GM12878 (cell line): ENCODE data around the gene PCDHGA5. TPM values are rescaled to one million over a fixed set of nuclear protein-coding genes. Genes with fewer than 3 reads are reported as not detected.

Experiments used
- ATAC-seq: fragments of 200-7000 bp; cut with Tn5 transposase; 3 replicates; pipeline ENCODE4 v1.9.1; 2020; ENCODE audit warnings: mild to moderate bottlenecking, moderate library complexity
- BruUV-seq: library from RNA; stranded (reverse); fragments of 400-500 nt; replicated peaks from 2 replicates; lab custom pipeline; 2021; lab: Mats Ljungman, UMichigan
- CTCF ChIA-PET: fragments of 300-600 bp; sonication (Branson Sonifier 250); formaldehyde crosslinking; extraction: SDS; loops from one replicate; lab custom pipeline; 2021; ENCODE audit warnings: inconsistent platforms; lab: Yijun Ruan, JAX
- POLR2A ChIA-PET: fragments of 350-600 bp; formaldehyde crosslinking; extraction: SDS; loops from one replicate; lab custom pipeline; 2021; ENCODE audit warnings: inconsistent platforms; lab: Charles Lee
- RAD21 ChIA-PET: fragments of 300-600 bp; sonication (Branson Sonifier 250); formaldehyde crosslinking; loops from one replicate; lab custom pipeline; 2023; ENCODE audit warnings: antibody characterized with exemption; ENCODE audit not compliant: unreplicated experiment; lab: Charles Lee
- SMC1A ChIA-PET: fragments of 300-600 bp; sonication (Branson Sonifier 250); formaldehyde crosslinking; loops from one replicate; lab custom pipeline; 2023; ENCODE audit not compliant: unreplicated experiment, uncharacterized antibody; lab: Charles Lee
- DNase-seq: peaks from one replicate; pipeline ENCODE4 v3.0.0-alpha.2; 2011; ENCODE audit warnings: low read depth, low spot score
- FAIRE-seq: peaks from 3 replicates; lab custom pipeline; 2011; peaks lifted over from hg19 to GRCh38; lab: Jason Lieb, UNC
- H2AFZ ChIP-seq: 2 replicates; pipeline ENCODE4 v1.6.0; 2011; ENCODE audit warnings: low read depth, low read length, control low read depth; ENCODE audit not compliant: control insufficient read depth
- H3K27ac ChIP-seq: 2 replicates; pipeline ENCODE4 v1.5.1; 2011; ENCODE audit warnings: control low read depth; ENCODE audit not compliant: control insufficient read depth, insufficient read depth
- H3K27me3 ChIP-seq, 2 experiments: replicated peaks in 1 of 2; 2 replicates each; pipeline versions ENCODE4 v1.6.0 to v1.6.1; 2011; ENCODE audit warnings: low read length in 1 of 2; ENCODE audit not compliant: control insufficient read depth in 2 of 2, insufficient read depth in 2 of 2
- H3K36me3 ChIP-seq, 2 experiments: 2 replicates each; pipeline ENCODE4 v1.5.1; 2011; ENCODE audit warnings: low read length in 1 of 2; ENCODE audit not compliant: control insufficient read depth in 2 of 2, insufficient read depth in 2 of 2
- H3K4me1 ChIP-seq: 2 replicates; pipeline ENCODE4 v1.6.1; 2011; ENCODE audit warnings: mild to moderate bottlenecking, low read length, moderate library complexity, mixed read lengths; ENCODE audit not compliant: control insufficient read depth, insufficient read depth
- H3K4me2 ChIP-seq: 2 replicates; pipeline ENCODE4 v1.6.0; 2011; ENCODE audit warnings: control low read depth; ENCODE audit not compliant: control insufficient read depth, insufficient read depth
- H3K4me3 ChIP-seq: fragments of 200-600 bp; sonication (generic); 2 replicates; pipeline ENCODE4 v1.5.1; 2016
- H3K79me2 ChIP-seq: 2 replicates; pipeline ENCODE4 v1.6.0; 2011; ENCODE audit warnings: low read length; ENCODE audit not compliant: control insufficient read depth, insufficient read depth
- H3K9ac ChIP-seq: 2 replicates; pipeline ENCODE4 v1.8.0; 2011; ENCODE audit warnings: low read length, control low read depth, mixed read lengths; ENCODE audit not compliant: control insufficient read depth, insufficient read depth
- H3K9me3 ChIP-seq: replicated peaks from 3 replicates; pipeline ENCODE4 v1.5.1; 2011; ENCODE audit warnings: mild to moderate bottlenecking, low read length; ENCODE audit not compliant: control insufficient read depth, insufficient read depth
- H4K20me1 ChIP-seq: 2 replicates; pipeline ENCODE4 v1.6.0; 2011; ENCODE audit not compliant: control insufficient read depth, insufficient read depth
- CBX3 ChIP-seq: fragments of 200-600 bp; sonication (generic); IDR thresholded peaks from 2 replicates; pipeline ENCODE4 v1.6.1; 2016; ENCODE audit warnings: low read depth, borderline replicate concordance
- DPF2 ChIP-seq: fragments of 450-650 bp; IDR thresholded peaks from 2 replicates; pipeline ENCODE4 v1.6.1; 2017; ENCODE audit warnings: mild to moderate bottlenecking
- FOXM1 ChIP-seq: IDR thresholded peaks from 2 replicates; pipeline ENCODE4 v1.6.1; 2012; ENCODE audit warnings: low read depth, mild to moderate bottlenecking, inconsistent platforms, low read length, moderate library complexity
- IRF4 ChIP-seq: IDR thresholded peaks from 2 replicates; pipeline ENCODE4 v1.6.1; 2011; ENCODE audit warnings: low read depth, low read length
- KAT2A ChIP-seq: conservative IDR thresholded peaks from 2 replicates; pipeline ENCODE4 v1.6.1; 2011; ENCODE audit warnings: low read depth, low read length; ENCODE audit not compliant: control insufficient read depth
- MEF2A ChIP-seq: IDR thresholded peaks from 2 replicates; pipeline ENCODE4 v1.6.1; 2011; ENCODE audit warnings: low read depth, mild to moderate bottlenecking, low read length, moderate library complexity; ENCODE audit not compliant: insufficient read depth
- MYC ChIP-seq: IDR thresholded peaks from 2 replicates; pipeline ENCODE4 v1.6.1; 2011; ENCODE audit warnings: mild to moderate bottlenecking, low read length, moderate library complexity, inconsistent platforms; ENCODE audit not compliant: insufficient read depth, insufficient replicate concordance, insufficient read length, severe bottlenecking
- NFIC ChIP-seq: IDR thresholded peaks from 2 replicates; pipeline ENCODE4 v1.6.1; 2012; ENCODE audit warnings: low read depth, mild to moderate bottlenecking, inconsistent platforms, low read length, moderate library complexity
- RAD51 ChIP-seq: fragments of 450-650 bp; IDR thresholded peaks from 2 replicates; pipeline ENCODE4 v1.6.1; 2016; ENCODE audit warnings: moderate library complexity, mild to moderate bottlenecking, inconsistent platforms
- SMC3 ChIP-seq: IDR thresholded peaks from 2 replicates; pipeline ENCODE4 v1.6.1; 2011; ENCODE audit warnings: low read length, improper control_type of control experiment, borderline replicate concordance
- SPI1 ChIP-seq: IDR thresholded peaks from 2 replicates; pipeline ENCODE4 v1.6.1; 2011; ENCODE audit warnings: low read depth, mild to moderate bottlenecking, low read length, moderate library complexity, borderline replicate concordance; ENCODE audit not compliant: insufficient read depth
- ZNF592 ChIP-seq: fragments of 450-650 bp; IDR thresholded peaks from 2 replicates; pipeline ENCODE4 v1.6.1; 2017; ENCODE audit warnings: mild to moderate bottlenecking, moderate library complexity
- WGBS: methylation state at CpG from one replicate; pipeline ENCODE4 v1.1.6; 2016; ENCODE audit warnings: low lambda C conversion rate; ENCODE audit not compliant: insufficient replicate concordance, insufficient coverage; ENCODE audit errors: missing lambda C conversion rate; 5-methylcytosine and 5-hydroxymethylcytosine counted together
- in situ Hi-C: fragments of 300-500 bp; cut with MboI; formaldehyde crosslinking; loops from 9 replicates; pipeline ENCODE4 v1.14.3; 2018; ENCODE audit warnings: mixed read lengths
- intact Hi-C: fragments of 100-400 bp; cut with micrococcal nuclease; formaldehyde crosslinking; loops from one replicate; pipeline ENCODE4 v1.14.2; 2022; ENCODE audit not compliant: unreplicated experiment
- polyA plus RNA-seq, 11 experiments: library from polyadenylated mRNA; depleted of rRNA in 4 of 11; unstranded in 6 of 11; stranded (reverse) in 5 of 11; fragments of >200 nt; fragmentation: Nextera tagmentation in 4 of 11; fragmentation: Illumina TruSeq in 1 of 11; extraction: Ambion mirVana in 4 of 11; extraction: Trizol in 1 of 11; gene quantifications; 1 replicate in 1 of 11; 2 replicates in 10 of 11; pipeline versions ENCODE4 v1.2.1 to v1.2.3, GENCODE V29; 2011 to 2016; ENCODE audit warnings: inconsistent platforms in 2 of 11, missing spikeins in 2 of 11, low read depth in 1 of 11
- total RNA-seq, 4 experiments: library from RNA; depleted of rRNA in 3 of 4; stranded (reverse); fragments of >200 nt in 3 of 4; fragmentation: Illumina TruSeq in 1 of 4; extraction: Trizol in 1 of 4; gene quantifications; 2 replicates each; pipeline versions ENCODE4 v1.2.1 to v1.2.3, GENCODE V29; 2013 to 2021
- TF ChIP-seq, protein P1 (sequence below), 3 experiments: IDR thresholded peaks in 2 of 3; conservative IDR thresholded peaks in 1 of 3; 2 replicates each; pipeline ENCODE4 v1.5.1; 2011; ENCODE audit warnings: low read depth in 3 of 3, low read length in 3 of 3, mild to moderate bottlenecking in 3 of 3, control low read depth in 2 of 3, moderate library complexity in 2 of 3, inconsistent platforms in 1 of 3, mixed read lengths in 1 of 3; ENCODE audit not compliant: control insufficient read depth in 2 of 3, insufficient read depth in 1 of 3; ENCODE audit errors: extremely low read depth in 1 of 3
- TF ChIP-seq, protein P2 (sequence below): fragments of 450-650 bp; IDR thresholded peaks from 2 replicates; pipeline ENCODE4 v1.6.1; 2017; ENCODE audit warnings: mild to moderate bottlenecking, low read depth, inconsistent platforms; ENCODE audit not compliant: poor library complexity, severe bottlenecking

Gene PCDHGA5
- total and polyA plus RNA-seq, 10 of the 15 experiments (the other 5 are each of a cell fraction or from before 2014, with no cell fraction given), result 0.10 to 0.23 (median 0.16) TPM; not detected in 4

DNA sequence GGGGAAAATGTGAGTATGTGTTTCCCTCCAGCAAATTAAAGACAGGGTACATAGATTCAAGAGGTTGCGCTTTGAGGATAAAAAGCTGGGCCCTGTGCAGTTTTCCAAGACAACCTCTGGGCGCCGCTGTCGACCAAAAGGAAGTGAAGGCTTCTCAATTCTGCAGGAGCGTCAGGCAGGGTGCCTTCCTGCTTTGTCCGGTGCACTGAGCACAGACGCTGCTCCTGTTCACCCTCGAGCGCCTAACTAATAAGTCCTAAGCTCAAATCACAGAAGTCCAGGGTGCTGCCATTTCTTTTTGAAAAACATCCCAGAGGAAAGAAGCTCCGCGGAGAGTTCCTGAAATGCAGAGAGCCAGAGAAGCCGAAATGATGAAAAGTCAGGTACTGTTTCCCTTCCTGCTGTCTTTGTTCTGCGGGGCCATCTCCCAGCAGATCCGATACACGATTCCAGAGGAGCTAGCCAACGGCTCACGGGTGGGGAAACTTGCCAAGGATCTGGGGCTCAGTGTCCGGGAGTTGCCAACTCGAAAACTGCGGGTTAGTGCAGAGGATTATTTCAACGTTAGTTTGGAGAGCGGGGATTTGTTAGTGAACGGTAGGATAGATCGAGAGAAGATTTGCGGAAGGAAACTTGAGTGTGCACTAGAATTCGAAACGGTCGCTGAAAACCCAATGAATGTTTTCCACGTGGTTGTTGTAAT is 13.9 kb upstream of the PCDHGA5 start, which contains the start of gene PCDHGB1 (continued):
- TF ChIP-seq SPI1, result no peak
- no peak for TF ChIP-seq FOXM1
- TF ChIP-seq CBX3, result no peak
- TF ChIP-seq ZNF592, result no peak
- TF ChIP-seq RAD51, result no peak
- TF ChIP-seq, all 136 proteins: peak for 3

- WGBS, result 82% methylated on average over 20 of the region's 36 CpGs
- H3K4me3 ChIP-seq, result no peak overlapping the region
- BruUV-seq, result no TSS peak
- no peaks in the 10 kb centered on the region for H3K36me3 ChIP-seq
- H3K4me2 ChIP-seq, result no peak overlapping the region
- RAD21 ChIA-PET, result no interaction called here
- ATAC-seq, result no peak
- no peak for FAIRE-seq
- CTCF ChIA-PET, result no interaction called here
- TF ChIP-seq MEF2A (no peak), DPF2 (no peak), SMC3 (no peak), NFIC (no peak), KAT2A (no peak), MYC (no peak), IRF4 (no peak)
- TF ChIP-seq, protein P1, sequence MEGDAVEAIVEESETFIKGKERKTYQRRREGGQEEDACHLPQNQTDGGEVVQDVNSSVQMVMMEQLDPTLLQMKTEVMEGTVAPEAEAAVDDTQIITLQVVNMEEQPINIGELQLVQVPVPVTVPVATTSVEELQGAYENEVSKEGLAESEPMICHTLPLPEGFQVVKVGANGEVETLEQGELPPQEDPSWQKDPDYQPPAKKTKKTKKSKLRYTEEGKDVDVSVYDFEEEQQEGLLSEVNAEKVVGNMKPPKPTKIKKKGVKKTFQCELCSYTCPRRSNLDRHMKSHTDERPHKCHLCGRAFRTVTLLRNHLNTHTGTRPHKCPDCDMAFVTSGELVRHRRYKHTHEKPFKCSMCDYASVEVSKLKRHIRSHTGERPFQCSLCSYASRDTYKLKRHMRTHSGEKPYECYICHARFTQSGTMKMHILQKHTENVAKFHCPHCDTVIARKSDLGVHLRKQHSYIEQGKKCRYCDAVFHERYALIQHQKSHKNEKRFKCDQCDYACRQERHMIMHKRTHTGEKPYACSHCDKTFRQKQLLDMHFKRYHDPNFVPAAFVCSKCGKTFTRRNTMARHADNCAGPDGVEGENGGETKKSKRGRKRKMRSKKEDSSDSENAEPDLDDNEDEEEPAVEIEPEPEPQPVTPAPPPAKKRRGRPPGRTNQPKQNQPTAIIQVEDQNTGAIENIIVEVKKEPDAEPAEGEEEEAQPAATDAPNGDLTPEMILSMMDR (IDR thresholded peaks at IDR 0.05 in 2 of 3, conservative IDR thresholded peaks at IDR 0.05 in 1 of 3; ENCODE audit: control insufficient read depth in 2 of 3, extremely low read depth in 1 of 3, insufficient read depth in 1 of 3, low read depth in 3 of 3, low read length in 3 of 3), result no peak
- TF ChIP-seq, protein P2, sequence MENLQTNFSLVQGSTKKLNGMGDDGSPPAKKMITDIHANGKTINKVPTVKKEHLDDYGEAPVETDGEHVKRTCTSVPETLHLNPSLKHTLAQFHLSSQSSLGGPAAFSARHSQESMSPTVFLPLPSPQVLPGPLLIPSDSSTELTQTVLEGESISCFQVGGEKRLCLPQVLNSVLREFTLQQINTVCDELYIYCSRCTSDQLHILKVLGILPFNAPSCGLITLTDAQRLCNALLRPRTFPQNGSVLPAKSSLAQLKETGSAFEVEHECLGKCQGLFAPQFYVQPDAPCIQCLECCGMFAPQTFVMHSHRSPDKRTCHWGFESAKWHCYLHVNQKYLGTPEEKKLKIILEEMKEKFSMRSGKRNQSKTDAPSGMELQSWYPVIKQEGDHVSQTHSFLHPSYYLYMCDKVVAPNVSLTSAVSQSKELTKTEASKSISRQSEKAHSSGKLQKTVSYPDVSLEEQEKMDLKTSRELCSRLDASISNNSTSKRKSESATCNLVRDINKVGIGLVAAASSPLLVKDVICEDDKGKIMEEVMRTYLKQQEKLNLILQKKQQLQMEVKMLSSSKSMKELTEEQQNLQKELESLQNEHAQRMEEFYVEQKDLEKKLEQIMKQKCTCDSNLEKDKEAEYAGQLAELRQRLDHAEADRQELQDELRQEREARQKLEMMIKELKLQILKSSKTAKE, result no peak
- H3K9me3 ChIP-seq, result no peaks in the 10 kb centered on the region; the same call in 1 of the 3 replicates
- intact Hi-C loops, result no loop called here
- no peak for DNase-seq
- H3K27ac ChIP-seq, result no peak overlapping the region
- no peak overlapping the region for H2AFZ ChIP-seq
- H3K4me1 ChIP-seq, result no peaks in the 10 kb centered on the region
- no peaks in the 10 kb centered on the region for H3K27me3 ChIP-seq
- POLR2A ChIA-PET, result no interaction called here
- no peak overlapping the region for H3K9ac ChIP-seq
- H4K20me1 ChIP-seq, result no peaks in the 10 kb centered on the region
- no peaks in the 10 kb centered on the region for H3K79me2 ChIP-seq
- SMC1A ChIA-PET, result no interaction called here
- in situ Hi-C loops, result no loop called here
Measured at GRCh38 chr5:141351591-141351990, 12.4 kb upstream of the PCDHGA5 start.
